HepG2 (cell line): ENCODE measurements around the gene LTA4H.

Experiments
- BCL3 ChIP-seq: sonication (generic); formaldehyde crosslinking; IDR thresholded peaks from 2 replicates; pipeline ENCODE4 v1.5.1; 2020; ENCODE audit warnings: mild to moderate bottlenecking, missing genetic modification reagents, moderate library complexity
- EZH2 ChIP-seq: conservative IDR thresholded peaks from 2 replicates; pipeline ENCODE4 v1.6.1; 2012; ENCODE audit warnings: mild to moderate bottlenecking, low read depth, low read length, moderate library complexity
- FOXJ3 ChIP-seq: sonication (generic); formaldehyde crosslinking; IDR thresholded peaks from 2 replicates; pipeline ENCODE4 v1.4.0; 2020; ENCODE audit warnings: missing genetic modification reagents, mild to moderate bottlenecking, borderline replicate concordance
- GATAD2A ChIP-seq: IDR thresholded peaks from 2 replicates; pipeline ENCODE4 v1.6.1; 2016
- HOXA5 ChIP-seq: sonication (generic); formaldehyde crosslinking; IDR thresholded peaks from 2 replicates; pipeline ENCODE4 v1.4.0; 2020; ENCODE audit warnings: missing genetic modification reagents
- MAX ChIP-seq: IDR thresholded peaks from 2 replicates; pipeline ENCODE4 v1.6.1; 2012; ENCODE audit warnings: inconsistent platforms
- NFAT5 ChIP-seq: sonication (generic); formaldehyde crosslinking; IDR thresholded peaks from 2 replicates; pipeline ENCODE4 v1.4.0; 2020; ENCODE audit warnings: missing genetic modification reagents
- PHF8 ChIP-seq: sonication (generic); formaldehyde crosslinking; IDR thresholded peaks from 2 replicates; pipeline ENCODE4 v1.5.0; 2020; ENCODE audit warnings: missing genetic modification reagents
- RAD21 ChIP-seq: fragments of 450-650 bp; formaldehyde crosslinking; IDR thresholded peaks from 2 replicates; pipeline ENCODE4 v1.5.0; 2020; ENCODE audit warnings: mild to moderate bottlenecking
- RFX5 ChIP-seq: IDR thresholded peaks from 2 replicates; pipeline ENCODE4 v1.6.1; 2011; ENCODE audit warnings: low read depth, low read length, improper control_type of control experiment
- RXRA ChIP-seq: sonication (generic); formaldehyde crosslinking; IDR thresholded peaks from 2 replicates; pipeline ENCODE4 v1.5.1; 2020; ENCODE audit warnings: missing genetic modification reagents
- SP1 ChIP-seq, 2 experiments: fragments of 450-650 bp in 1 of 2; sonication (generic) in 1 of 2; formaldehyde crosslinking in 1 of 2; IDR thresholded peaks; 2 replicates each; pipeline versions ENCODE4 v1.4.0 to v1.6.1; 2016 to 2020; ENCODE audit warnings: missing genetic modification reagents in 1 of 2
- ZNF414 ChIP-seq: sonication (generic); formaldehyde crosslinking; IDR thresholded peaks from 2 replicates; pipeline ENCODE4 v1.5.0; 2020; ENCODE audit warnings: missing genetic modification reagents

GRCh38 chr12:96068636-96069035 lies 33.2 kb upstream of the LTA4H start:
- no peak for TF ChIP-seq GATAD2A (CRISPR knock-in tag)
- TF ChIP-seq NFAT5 (CRISPR knock-in tag) = no peak
- TF ChIP-seq RAD21 = no peak
- no peak for TF ChIP-seq MAX
- no peak for TF ChIP-seq ZNF414 (CRISPR knock-in tag)
- TF ChIP-seq BCL3 = no peak
- TF ChIP-seq RFX5 = no peak
- TF ChIP-seq EZH2 = no peak
- no peak for TF ChIP-seq HOXA5 (CRISPR knock-in tag)
- TF ChIP-seq SP1 (IDR thresholded peaks at IDR 0.05) = no peak
- no peak for TF ChIP-seq SP1 (CRISPR knock-in tag; IDR thresholded peaks at IDR 0.05)
- TF ChIP-seq FOXJ3 (CRISPR knock-in tag) = no peak
- no peak for TF ChIP-seq RXRA (CRISPR knock-in tag)
- TF ChIP-seq PHF8 (CRISPR knock-in tag) = no peak
